HG02938 (cell line): ENCODE results near the gene NRP1.

Experiments
- ATAC-seq: cut with Tn5 transposase; IDR thresholded peaks from one replicate; pipeline ENCODE4 v1.9.1; 2021; ENCODE audit warnings: mild to moderate bottlenecking, moderate library complexity; ENCODE audit not compliant: unreplicated experiment

The NRP1 gene

GRCh38 chr10:33267708-33268107, 66.8 kb downstream of the NRP1 start:
- ATAC-seq: no peak

- ATAC-seq: no peak
These were observed 68.8 kb downstream of the NRP1 start for GRCh38 chr10:33265621-33266020.

DNA sequence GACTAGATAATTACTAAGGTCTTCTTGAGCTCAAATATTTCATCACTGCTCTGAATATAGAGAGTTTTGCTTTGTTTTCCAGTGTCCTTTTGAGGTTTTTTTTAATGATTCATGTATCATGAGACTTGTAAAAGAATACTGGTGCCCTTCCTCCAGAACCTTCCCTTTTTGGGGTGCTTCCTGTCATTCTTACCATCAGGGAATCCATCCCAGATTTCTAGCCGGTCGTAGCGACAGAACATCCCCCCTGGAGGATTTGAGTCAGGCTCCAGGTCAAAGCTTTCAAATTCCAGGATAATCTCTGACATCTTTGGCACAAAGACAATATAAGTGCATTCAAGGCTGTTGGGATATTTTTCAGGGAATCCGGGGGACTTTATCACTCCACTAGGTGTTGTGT, 71.0 kb downstream of the NRP1 start:
- ATAC-seq: no peak

- no peak for ATAC-seq
These were observed 71.6 kb downstream of the NRP1 start for GRCh38 chr10:33262871-33263270.

DNA sequence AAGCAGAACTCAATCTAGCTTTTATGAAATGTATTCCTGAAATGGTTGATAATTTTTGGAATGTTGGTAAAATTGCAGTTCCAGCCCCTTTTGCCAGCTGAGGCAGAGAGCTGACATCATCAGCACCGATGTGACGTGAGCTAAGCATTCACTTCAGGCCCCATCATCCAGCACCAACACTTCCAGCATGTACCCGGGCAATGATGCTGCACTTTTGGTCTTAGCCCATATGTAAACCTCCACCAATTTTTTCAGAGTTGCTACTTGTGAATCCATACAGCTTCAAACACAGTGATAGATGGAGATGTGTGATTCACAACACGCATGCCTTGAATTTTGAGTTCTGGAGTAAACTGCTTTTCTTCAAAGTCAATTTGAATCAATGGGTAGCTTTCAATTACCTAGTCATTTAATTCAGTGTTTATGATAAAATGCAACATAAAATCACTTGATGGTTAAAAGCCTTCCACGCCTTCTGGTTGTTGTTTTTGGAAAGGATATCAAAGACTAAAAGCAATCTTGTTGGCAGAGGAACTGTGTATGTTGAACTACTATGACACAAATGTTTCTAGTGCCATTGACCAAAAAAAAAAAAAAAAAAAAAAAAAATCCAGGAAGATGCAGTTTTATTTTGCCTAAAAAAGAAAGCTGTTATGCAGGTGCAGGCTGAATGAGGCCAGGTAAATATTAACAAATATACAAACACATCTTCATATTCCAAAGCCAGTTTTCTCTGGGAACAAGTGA, 73.9 kb downstream of the NRP1 start:
- ATAC-seq: no peak

DNA sequence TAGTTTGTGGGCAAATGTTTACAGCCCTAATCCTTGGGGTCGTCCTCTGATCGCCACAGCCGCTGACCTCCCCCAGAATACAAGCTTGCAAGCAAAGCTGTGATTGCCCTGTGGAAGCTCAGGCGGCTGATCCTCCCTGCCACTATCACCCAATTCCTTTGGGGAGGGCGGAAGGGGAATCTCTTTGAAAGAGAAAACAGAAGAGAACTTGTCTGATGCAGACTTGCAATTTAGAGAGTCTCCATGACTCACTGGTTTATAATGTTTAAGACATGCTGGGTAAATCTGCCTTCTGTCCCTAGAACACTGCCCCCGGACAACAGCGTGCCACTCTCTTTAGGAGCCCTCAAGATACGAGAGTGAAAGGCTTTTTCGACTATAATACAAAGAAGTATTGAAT, 75.5 kb downstream of the NRP1 start:
- ATAC-seq: no peak

DNA sequence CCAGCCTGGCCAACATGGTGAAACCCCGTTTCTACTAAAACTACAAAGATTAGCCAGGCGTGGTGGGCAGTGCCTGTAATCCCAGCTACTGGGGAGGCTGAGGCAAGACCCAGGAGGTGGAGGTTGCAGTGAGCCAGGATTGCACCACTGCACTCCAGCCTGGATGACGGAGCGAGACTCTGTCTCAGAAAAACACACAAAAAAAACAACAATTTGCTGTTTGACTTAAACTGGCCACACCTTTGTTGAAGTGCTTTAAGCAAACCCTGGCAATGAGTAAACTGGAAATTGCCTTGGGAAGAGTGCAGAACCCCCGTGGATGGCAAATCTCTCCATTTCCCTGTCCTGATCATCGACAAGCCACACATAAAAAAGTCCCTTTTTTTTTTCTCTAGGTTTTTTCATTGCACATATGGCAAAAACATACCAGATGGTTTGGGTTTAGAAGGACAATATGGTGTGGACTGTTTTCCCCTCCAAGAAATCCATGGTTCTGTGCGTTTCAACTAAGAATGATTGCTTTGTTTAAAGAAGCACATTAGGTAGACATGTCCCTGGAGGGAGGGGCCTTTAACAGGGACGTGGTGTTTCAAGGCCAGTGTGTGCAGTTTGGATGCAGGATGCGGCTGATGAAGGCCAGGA, 76.9 kb downstream of the NRP1 start:
- ATAC-seq: no peak

DNA sequence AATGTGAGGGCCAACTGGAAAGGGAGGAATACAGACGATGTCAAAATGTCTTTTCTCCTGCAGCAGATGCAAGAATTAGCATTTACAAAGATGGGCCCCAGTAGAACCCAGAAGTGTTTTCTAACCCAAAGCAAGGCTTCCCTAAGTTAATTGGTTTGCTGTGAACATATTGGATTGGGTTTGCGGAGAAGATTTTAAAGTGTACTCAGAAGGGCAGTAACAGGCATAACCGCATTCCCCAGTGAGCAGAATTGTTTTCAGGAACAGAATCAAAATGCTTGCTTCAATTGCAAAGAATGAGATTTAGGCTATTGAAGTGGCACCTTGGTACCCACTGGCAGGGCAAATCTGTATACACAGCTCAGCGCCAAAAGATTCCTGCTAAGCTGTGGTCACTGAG, 78.0 kb downstream of the NRP1 start:
- ATAC-seq: no peak

DNA sequence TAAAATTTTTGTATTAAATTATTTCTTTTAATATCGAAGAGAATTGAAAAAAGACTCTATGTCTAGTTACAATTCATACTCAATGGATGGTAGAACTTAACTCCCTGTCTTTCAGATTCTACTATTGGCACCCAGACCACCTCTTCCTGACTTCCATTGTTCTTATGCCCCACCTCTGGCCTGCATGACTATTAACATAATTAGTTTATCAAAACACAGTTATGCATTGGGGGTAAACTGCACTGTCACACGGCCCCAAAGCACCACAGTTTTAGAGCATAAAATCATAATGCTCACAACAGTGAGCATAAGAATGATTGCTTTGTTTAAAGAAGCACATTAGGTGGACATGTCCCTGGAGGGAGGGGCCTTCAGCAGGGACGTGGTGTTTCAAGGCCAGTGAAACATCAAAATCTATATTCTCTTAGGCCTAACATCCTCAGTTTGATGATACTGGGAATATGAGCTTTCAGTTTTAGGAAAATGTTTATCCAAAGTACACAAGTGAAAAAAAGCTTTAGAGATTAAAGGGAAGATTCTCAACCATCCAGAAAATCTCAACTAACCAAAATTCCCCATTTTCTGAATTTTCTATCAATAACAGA, 79.8 kb downstream of the NRP1 start:
- no peak for ATAC-seq

DNA sequence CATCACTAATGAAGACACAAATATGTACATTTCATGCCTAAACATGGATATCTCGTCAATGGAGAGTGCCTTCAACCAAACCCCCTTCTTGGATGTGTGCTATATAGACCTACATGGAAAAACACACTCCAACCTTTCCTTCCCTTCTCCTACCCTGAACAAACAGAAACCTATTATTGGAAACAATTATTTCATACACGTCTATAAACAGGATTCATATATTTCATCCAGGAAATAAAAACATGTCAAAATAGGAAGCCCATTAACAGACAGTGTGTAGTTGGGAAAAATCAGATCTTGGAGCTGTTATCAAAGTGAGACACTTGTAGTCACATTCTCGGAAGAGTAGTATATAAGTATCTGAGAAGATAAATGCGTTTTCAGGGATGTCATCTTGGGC, 81.1 kb downstream of the NRP1 start:
- ATAC-seq: no peak

DNA sequence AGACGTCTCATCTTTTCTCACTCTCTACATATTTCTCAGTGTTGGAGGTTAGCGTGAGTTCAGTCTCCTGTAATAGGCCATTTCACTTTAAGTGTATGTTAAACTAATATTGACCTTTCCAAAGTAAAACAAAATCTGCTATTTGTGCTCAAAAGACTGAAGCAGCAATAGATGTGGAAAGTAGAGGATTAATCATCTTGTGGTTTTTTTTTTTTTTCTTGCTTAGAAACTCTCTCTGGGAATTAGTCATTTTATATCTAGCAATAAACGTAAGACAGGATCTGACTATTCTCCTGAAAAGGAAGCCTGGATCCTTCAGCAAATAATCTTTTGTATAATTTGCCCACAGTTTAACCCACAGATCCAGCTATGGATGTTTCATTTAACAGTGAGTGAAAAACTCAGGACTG, 81.7 kb downstream of the NRP1 start:
- ATAC-seq: no peak

DNA sequence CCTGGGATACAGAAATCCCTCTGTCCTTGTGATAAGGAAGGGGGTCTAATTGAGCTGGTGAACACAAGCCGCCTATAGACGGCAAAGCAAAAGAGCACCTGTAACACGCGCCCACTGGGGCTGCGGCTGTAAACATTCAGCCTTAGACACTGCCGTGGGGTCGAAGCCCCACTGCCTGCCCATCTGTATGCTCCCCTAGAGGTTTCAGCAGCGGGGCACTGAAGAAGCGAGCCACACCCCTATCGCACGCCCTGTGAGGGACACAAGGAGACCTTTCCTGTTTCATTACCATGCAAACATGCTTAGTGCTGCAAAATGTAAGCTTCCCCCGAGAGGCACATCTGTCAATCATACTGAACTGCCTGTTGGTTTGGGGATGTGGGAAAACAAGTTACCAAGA, 82.1 kb downstream of the NRP1 start:
- no peak for ATAC-seq

- ATAC-seq: no peak
These were observed 84.7 kb downstream of the NRP1 start for GRCh38 chr10:33249659-33250345.

DNA sequence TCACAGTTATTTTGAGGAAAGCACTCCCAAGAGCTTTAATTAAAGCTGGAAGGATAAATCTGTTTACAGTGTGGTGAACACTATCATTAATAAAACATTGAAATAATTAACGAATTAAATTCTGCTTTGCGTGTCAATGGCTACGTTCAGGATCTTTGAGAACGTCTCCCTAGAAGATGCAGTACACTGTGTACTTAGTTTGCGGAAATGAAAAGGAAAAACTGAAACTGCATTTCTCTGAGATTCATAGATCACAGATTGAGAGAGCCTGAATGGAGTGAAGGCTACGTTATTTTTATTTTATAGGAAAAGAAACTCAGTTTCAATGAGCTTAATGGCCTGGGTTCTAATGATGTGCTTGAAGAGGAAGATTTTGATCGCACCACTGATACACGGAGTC, 85.3 kb downstream of the NRP1 start:
- ATAC-seq: no peak

DNA sequence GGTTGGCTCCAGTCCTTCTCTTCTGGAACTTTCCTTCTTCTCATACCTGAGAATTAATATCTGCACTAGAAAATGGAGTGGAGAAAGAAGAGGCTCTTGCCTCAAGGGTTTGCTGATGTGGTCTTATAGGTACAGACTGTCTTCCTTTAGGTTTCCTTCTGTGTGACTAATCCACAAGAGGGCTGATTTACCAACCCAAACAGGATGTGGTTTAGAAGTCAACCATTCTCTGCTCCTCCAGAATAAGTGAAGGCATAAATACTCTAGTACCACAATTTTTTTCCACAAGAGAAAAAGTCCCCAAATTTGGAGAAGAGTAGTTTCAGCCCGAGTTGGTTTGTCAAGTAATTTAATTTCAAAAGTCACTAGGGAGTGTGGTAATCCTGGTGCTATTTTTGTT, 85.8 kb downstream of the NRP1 start:
- ATAC-seq: peak; percentile 61

DNA sequence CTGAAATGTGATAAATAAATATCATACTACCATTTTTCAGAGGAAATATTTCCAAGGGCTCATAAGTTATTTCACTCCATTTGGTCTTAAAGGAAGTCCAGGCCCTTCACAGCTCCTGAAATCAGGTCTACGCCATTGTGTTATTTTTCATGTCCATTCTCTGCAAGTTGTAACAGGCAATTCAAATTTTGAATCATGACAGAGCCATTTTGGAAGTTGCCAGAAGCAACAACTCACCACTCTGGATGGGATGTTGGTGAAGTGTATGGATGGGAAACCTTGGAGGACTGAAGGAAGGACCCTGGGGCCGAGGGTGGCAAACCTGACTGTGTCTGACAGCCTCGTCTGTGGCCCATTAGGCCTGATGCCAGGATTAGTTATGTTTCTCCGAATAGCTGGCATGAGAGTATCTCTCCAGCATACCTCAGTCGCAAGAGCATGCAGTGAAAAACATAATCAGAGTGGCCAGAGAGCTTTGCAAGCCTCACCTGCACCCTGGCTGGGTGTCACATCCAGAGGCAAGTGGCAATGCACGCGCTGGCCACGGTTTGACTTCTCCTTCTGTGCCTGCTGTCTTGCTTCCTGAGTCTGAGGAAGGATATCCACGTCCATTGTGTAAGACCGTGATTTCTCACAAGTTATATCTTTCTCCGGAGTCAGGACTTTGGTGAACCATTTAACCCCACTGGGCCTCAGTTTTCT, 87.1 kb downstream of the NRP1 start:
- no peak for ATAC-seq

- ATAC-seq: no peak
These were observed 89.1 kb downstream of the NRP1 start for GRCh38 chr10:33245343-33245742.

DNA sequence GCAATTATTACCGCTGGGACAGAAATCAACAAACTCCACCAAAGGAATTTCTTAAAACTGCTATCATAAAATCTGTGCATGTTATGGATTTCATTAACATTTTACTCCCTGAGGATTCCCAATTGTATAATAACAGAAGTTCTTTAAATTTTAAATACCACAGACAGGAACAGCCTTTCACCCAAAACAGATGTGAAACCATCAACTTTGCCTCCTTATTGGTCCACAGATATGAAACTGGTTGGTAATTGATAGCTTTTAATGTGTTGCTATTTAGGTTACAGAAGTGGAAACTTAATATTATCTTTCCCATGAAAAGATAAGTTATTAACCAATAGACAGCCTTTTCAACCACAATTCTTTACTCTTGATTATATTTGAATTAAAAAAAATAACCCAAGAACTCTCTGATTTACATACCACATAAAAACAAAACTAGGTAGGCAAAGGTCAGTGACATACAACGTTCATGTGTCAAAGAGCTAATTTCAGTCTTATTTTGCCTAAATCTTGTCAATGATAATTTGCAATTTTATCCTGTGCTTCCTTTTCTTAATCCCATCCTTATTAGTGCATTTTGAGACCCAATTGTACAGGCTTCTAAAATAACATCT, 90.0 kb downstream of the NRP1 start:
- ATAC-seq: peak; percentile 52

GRCh38 chr10:33243703-33244102, 90.8 kb downstream of the NRP1 start:
- ATAC-seq: no peak

DNA sequence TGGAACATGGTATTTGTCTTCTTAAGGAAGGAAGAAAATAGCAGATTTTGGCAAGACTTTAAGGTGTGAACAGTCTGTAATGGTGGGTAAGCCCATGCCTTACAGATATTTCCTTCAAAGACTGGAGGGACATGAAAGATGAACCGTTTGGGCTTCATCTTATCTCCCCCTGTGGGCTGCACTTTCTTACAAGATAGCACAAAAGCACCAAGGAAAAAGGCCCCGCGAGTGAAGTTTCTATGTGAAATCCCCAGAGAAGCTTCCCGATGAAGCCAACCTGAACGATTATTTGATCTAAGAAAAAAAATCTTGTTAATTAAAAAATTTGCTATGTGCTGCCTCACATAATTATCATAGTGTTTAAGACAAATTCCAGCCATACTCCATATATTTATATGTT, 91.5 kb downstream of the NRP1 start:
- ATAC-seq: no peak

DNA sequence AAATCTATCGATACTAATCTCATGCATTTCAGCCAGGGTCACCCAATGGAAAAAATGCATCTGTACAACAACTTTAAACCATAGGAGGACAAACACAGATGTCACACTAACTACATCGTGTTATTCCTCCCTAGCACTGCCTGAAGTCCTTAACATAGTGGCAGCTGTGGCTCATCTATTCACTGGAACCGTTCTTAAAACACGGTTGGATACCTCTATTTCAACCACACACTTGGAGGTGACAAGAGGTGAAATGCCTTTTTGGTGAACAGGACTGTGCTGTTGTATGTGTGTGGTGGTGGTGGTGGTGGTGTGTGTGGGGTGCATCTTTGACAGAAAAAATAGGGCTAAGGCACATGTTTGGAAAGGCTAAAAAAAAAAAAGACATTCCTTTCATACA, 93.1 kb downstream of the NRP1 start:
- ATAC-seq: no peak
